ENCODE data around the gene ALX4. TPM values are rescaled to one million over a fixed set of nuclear protein-coding genes. Genes with fewer than 3 reads are reported as not detected.

The ALX4 gene
- total RNA-seq, 1 donor from 2014 or later = not detected

- no peak for DNase-seq
Measured at GRCh38 chr11:44266056-44266780, 43.7 kb downstream of the ALX4 start.

DNA sequence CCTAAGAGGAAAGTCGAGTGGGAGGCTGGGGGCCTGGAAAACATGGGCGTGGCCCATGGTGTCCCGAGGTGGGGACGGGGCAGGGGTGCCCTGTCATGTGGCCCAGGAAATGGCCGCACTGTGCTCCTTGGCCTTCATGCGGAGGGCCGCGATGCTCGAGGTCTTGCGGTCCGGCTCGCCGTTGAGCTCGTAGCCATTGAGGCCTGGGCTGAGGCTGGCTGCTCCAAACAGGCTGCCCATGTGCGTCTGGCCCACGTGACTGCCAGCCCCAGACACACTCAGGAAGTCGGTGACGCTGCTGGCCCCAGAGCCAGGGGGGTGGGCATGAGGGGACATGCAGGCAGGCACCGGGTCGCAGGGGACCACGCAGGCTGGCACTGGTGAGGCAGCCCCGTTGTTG lies 45.2 kb downstream of the ALX4 start:
- Histone ChIP-seq H3K9me3 (no peaks in the 10 kb centered on the region), H3K4me3 (no peak overlapping the region), H3K4me1 (no peaks in the 10 kb centered on the region), H3K36me3 (no peaks in the 10 kb centered on the region), H3K27ac (no peak overlapping the region), H3K27me3 (ENCODE audit: low read depth) (no peaks in the 10 kb centered on the region)
- intact Hi-C loops (cut with DNase I) = no loop called here
- no peak for TF ChIP-seq CTCF (IDR thresholded peaks at IDR 0.05)
- DNase-seq (no peak), ATAC-seq (no peak)

More at GRCh38 chr11:44266056-44266780, 43.7 kb downstream of the ALX4 start:
- intact Hi-C loops (cut with DNase I) = no loop called here
- Histone ChIP-seq H3K36me3 (no peaks in the 10 kb centered on the region), H3K27ac (no peak overlapping the region), H3K9me3 (no peaks in the 10 kb centered on the region), H3K4me1 (no peaks in the 10 kb centered on the region), H3K27me3 (ENCODE audit: low read depth) (no peaks in the 10 kb centered on the region), H3K4me3 (no peak overlapping the region)
- no peak for ATAC-seq
- TF ChIP-seq CTCF (IDR thresholded peaks at IDR 0.05) = no peak

- Histone ChIP-seq H3K27me3 (ENCODE audit: low read depth) (no peaks in the 10 kb centered on the region), H3K4me3 (no peak overlapping the region), H3K36me3 (no peaks in the 10 kb centered on the region), H3K27ac (no peak overlapping the region), H3K4me1 (no peaks in the 10 kb centered on the region), H3K9me3 (no peaks in the 10 kb centered on the region)
- ATAC-seq = no peak
- TF ChIP-seq CTCF (IDR thresholded peaks at IDR 0.05) = no peak
- no peak for DNase-seq
- intact Hi-C loops (cut with DNase I) = no loop called here
Measured at GRCh38 chr11:44264438-44264749, 45.5 kb downstream of the ALX4 start.

DNA sequence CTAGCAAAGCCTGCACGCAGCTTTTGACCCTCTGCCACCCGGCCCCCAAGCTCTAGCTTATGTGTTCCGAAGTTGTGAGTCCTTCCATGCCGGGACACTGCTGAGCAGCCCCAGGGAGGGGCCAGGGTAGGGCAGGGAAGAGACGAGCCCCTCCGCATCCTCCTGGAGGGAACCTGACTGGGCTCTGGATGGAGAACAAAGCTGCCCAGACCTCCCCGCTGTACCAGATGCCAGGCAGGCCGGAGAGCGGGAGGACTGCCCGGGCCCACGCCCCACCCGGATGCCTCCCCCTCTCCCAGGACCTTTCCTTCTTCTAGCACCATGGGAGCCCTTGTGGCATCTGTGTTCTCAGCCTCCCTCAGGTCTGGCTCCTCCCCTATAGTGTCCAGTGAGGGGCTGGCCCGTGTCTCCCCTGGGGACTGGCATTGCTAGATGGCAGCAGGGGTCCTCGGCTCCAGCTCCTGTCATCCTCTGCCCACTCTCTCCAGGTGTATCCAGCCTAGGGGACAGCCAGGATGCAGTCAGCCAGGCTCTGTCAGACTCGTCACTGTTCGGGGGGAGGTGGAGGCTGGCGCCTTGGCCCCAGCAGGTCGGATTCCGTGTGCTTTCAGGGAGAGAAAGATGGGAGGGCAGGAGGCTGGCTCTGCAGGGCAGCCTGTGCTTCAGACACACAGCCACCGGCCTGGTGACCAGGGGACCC lies 46.1 kb downstream of the ALX4 start:
- ATAC-seq (no peak), DNase-seq (no peak)
- no peaks in the 10 kb centered on the region for H3K9me3 ChIP-seq
- no peaks in the 10 kb centered on the region for H3K36me3 ChIP-seq
- H3K4me3 ChIP-seq = no peak overlapping the region
- no peak overlapping the region for H3K27ac ChIP-seq
- H3K4me1 ChIP-seq = no peaks in the 10 kb centered on the region
- intact Hi-C loops (cut with DNase I) = no loop called here
- TF ChIP-seq CTCF (IDR thresholded peaks at IDR 0.05) = no peak
- no peaks in the 10 kb centered on the region for H3K27me3 ChIP-seq (ENCODE audit: low read depth)

DNA sequence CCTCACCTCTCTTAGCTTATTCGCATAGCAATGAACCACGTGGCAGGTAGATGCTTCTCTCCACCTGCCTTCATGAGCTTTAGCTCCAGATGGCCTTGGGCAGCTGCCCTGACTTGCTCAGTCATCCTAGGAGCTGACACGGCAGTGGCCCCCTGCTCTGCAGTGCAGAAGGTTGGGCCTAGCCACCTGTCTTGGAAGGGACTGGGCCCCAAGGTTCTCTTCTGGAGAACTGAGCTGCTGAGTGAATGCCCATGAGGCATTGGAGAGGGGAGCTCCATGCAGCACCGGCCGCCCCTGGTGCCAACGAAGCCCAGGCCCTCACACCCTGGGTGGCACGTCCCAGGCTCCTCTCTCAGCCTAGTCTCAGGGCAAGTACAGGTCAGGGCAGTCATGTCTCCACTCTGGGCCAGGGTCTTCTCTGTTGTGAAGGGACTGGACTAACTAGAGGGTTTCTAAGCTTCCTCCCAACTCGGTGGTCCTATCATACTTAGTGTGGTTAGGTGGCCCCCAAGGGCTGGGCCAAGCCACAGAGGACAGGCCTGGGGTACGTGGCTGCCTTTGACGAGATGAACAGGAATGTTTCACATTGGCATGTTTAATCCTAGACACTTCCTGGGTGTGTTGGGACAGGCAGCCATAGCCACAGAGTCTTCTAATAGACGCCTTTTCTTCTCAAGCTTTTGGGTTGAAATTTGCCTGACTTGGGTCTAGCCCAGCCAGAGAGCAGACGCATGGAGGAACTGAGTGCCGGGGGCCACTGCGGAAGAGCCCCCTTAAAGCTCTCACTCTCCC lies 47.9 kb downstream of the ALX4 start:
- ATAC-seq = no peak
- Histone ChIP-seq H3K4me3 (no peak overlapping the region), H3K9me3 (no peaks in the 10 kb centered on the region), H3K36me3 (no peaks in the 10 kb centered on the region), H3K4me1 (no peaks in the 10 kb centered on the region), H3K27me3 (ENCODE audit: low read depth) (no peaks in the 10 kb centered on the region), H3K27ac (no peak overlapping the region)
- intact Hi-C loops (cut with DNase I) = no loop called here
- DNase-seq = no peak
- TF ChIP-seq CTCF (IDR thresholded peaks at IDR 0.05) = no peak
